ENCODE results near the gene WDR86. TPM values are rescaled to one million over a fixed set of nuclear protein-coding genes. Genes with fewer than 3 reads are reported as not detected.

WDR86 gene
- total and polyA plus RNA-seq, 2 of the 8 experiments (the other 6 are each of a cell fraction or from before 2014, with no cell fraction given), result 12.7 to 15.8 TPM

- Histone ChIP-seq H4K5ac (ENCODE audit: insufficient read length, low read depth, low read length) (no peak overlapping the region), H3K4me1 (replicated peaks in 1 of 4; ENCODE audit: control insufficient read depth in 3 of 4, insufficient read depth in 4 of 4, low read length in 3 of 4) (peaks cover 0 to 2% (median 0%) of the 10 kb centered on the region in 4 experiments; a peak in 3 of 7 replicates), H3K14ac (ENCODE audit: insufficient read length) (no peak overlapping the region), H2AK5ac (ENCODE audit: low read depth, low read length) (no peak overlapping the region), H3K4ac (replicated peaks; ENCODE audit: insufficient read length, low read depth, low read length) (no peak overlapping the region), H2BK15ac (ENCODE audit: low read length) (no peak overlapping the region), H3K4me3 (ENCODE audit: extremely low read depth in 1 of 4, insufficient read depth in 2 of 4, low read depth in 3 of 4, low read length in 4 of 4) (no peak overlapping the region), H4K8ac (ENCODE audit: extremely low read depth, insufficient read depth, low read length) (no peak overlapping the region), H3K23ac (ENCODE audit: insufficient read length) (no peak overlapping the region), H3K9me3 (ENCODE audit: insufficient read depth in 2 of 2, low read depth in 1 of 2, low read length in 1 of 2) (no peaks in the 10 kb centered on the region), H3K56ac (replicated peaks; ENCODE audit: insufficient read length, low read depth, low read length) (no peak overlapping the region), H3K36me3 (ENCODE audit: control insufficient read depth in 2 of 4, insufficient read depth in 4 of 4, low read length in 3 of 4) (no peaks in the 10 kb centered on the region), H4K20me1 (replicated peaks in 1 of 2; ENCODE audit: control insufficient read depth in 1 of 2, insufficient read depth in 2 of 2, low read length in 2 of 2) (no peaks in the 10 kb centered on the region), H2BK120ac (replicated peaks; ENCODE audit: low read depth, low read length) (no peak overlapping the region), H2BK5ac (ENCODE audit: low read depth, low read length) (no peak overlapping the region), H3K4me2 (ENCODE audit: insufficient read depth in 1 of 2, low read depth in 2 of 2, low read length in 2 of 2) (no peak overlapping the region), H2AFZ (ENCODE audit: low read length) (no peak overlapping the region), H4K91ac (replicated peaks; ENCODE audit: insufficient read length, low read length) (no peak overlapping the region), H3K23me2 (ENCODE audit: low read depth, low read length) (no peaks in the 10 kb centered on the region), H3K27me3 (replicated peaks in 1 of 4; ENCODE audit: control insufficient read depth in 3 of 4, extremely low read depth in 1 of 4, insufficient read depth in 3 of 4, low read length in 3 of 4) (peaks cover 0 to 13% (median 7%) of the 10 kb centered on the region in 4 experiments; a peak in 3 of 7 replicates), H3K79me1 (ENCODE audit: low read depth, low read length) (no peaks in the 10 kb centered on the region), H3K18ac (ENCODE audit: extremely low read depth, low read length) (no peak overlapping the region), H3K27ac (ENCODE audit: low read depth, low read length) (no peak overlapping the region), H3K79me2 (ENCODE audit: control insufficient read depth in 1 of 2, insufficient read depth in 2 of 2, low read length in 2 of 2) (no peaks in the 10 kb centered on the region), H2BK20ac (ENCODE audit: low read length) (no peak overlapping the region), H2BK12ac (ENCODE audit: low read depth, low read length) (no peak overlapping the region), H3K9ac (replicated peaks in 1 of 4; ENCODE audit: extremely low read depth in 1 of 4, low read depth in 3 of 4, low read length in 3 of 4) (no peak overlapping the region)
- POLR2A ChIA-PET (ENCODE audit: partially characterized antibody), result no interaction called here
- CTCF ChIA-PET (ENCODE audit: partially characterized antibody), result interaction anchor here (1.0 to 1.1 kb wide), 2 partner anchors 13 kb away, joined by 3 read pairs; no protein-coding TSS in a partner anchor
- DNase-seq (ENCODE audit: low read depth in 1 of 2, low spot score in 2 of 2) (no peak), FAIRE-seq (no peak)
- WGBS, 2 experiments (ENCODE audit: extremely low coverage in 1 of 2, insufficient coverage in 1 of 2, insufficient read length in 1 of 2, insufficient replicate concordance in 2 of 2, low coverage in 1 of 2, low lambda C conversion rate in 2 of 2, missing lambda C conversion rate in 1 of 2), result 92% methylated on average over 8 of the region's 8 CpGs; no CpG with 5 or more reads in 1 of the 2 experiments
- TF ChIP-seq HDAC2 (IDR thresholded peaks at IDR 0.05; ENCODE audit: borderline replicate concordance in 1 of 2, low read depth in 2 of 2, low read length in 2 of 2), result no peak
Measured at GRCh38 chr7:151388007-151388297, 21.9 kb downstream of the WDR86 start.
